Measurements from ENCODE around the gene ADIRF. TPM values are rescaled to one million over a fixed set of nuclear protein-coding genes. Genes with fewer than 3 reads are reported as not detected.

ADIRF gene
- total RNA-seq, 1 donor from 2014 or later: 21.9 TPM

DNA sequence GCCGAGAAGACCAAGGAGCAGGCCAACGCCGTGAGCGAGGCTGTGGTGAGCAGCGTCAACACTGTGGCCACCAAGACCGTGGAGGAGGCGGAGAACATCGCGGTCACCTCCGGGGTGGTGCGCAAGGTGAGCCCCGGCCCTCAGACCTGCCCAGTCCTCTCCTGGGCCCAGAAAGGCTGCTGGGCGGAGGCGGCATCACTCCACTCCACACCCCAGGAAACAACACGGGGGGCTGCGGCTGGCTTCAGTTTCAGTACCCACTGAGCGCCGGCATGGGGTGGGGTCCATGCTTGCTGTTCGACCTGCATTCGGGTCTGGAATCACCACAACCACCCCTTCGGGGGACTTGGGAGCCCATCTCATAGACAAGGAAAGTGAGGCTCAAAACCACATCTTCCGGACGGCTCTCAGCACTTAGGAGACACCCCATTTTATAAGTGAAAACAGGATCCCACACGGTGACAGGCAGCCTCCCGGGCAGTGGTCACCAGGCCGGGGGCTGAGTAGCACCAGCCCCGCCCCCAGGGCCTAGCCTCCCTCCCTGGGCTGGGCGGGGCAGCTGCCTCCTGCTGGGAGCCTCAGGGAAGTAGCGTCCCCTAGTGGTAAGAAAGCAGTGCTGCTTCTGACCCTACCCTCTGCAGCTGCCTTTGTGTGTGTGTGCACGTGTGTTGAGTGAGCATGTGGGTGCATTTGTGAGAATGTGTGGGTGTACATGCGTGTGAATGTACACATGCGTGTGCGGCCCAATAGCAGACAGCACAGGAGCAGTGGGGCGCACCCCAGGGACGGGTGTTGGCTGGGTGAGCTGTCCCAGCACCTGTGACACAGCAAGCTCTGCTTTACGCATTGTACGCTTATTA lies 8.0 kb upstream of the ADIRF start:
- DNase-seq (ENCODE audit: low spot score): peak; percentile 79

DNA sequence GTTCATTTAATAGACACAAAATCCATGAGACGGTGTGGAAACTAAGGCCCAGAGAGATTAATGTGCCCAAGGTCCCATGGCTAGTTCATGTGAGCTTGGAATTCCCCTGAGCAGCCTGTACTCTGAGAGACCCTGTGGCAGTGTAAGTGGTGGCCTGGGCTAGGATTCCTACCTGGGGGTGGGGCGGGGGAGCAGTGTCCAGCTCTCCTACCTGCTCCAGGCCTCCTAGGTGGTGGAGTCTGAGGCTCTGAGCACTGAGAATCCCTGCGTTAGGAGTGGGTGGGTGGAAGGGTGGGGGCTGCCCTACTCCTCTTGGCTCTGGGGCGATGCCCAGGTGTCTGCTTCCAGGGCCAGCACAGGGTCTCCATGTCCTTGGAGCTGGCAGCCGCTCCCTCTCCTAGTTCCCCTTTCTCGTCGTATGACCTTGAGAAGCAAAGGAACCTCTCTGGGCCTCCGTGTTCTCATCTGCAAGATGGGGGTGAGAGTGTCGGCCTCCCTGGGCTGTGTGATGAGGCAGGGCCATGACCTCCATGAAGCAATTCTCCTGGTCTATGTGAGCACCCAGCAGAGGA lies 7.3 kb upstream of the ADIRF start:
- no peak for DNase-seq (ENCODE audit: low spot score)

DNA sequence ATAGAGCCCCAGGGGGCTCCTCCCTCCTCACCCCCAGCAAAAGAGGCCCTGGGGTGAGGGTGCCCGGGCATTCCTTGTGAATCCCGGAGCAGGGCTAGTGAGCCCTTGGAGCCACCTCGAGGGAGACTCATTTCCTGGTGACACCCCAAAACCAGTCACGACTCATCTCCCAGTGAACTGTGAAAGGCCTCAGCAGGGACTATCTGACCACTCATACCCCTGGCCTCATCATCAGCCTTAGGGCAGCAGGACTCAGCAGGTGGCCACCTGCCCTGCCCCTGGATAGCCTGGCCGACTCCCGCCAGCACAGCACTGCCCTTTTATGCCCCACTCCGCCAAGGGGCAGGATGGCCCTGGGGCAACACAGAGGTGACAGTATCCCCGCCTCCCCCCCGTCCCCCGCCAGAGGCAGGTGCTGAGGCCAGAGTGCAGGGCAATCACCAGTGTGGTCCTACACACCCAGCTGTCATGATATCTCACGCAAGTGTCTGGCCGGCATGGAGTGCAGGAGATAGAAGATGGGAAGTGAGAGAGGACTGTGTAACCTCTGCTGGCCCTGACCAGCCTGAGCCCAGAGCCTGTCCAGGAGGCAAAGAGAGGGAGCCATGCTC lies 6.7 kb upstream of the ADIRF start:
- no peak for DNase-seq (ENCODE audit: low spot score)

DNA sequence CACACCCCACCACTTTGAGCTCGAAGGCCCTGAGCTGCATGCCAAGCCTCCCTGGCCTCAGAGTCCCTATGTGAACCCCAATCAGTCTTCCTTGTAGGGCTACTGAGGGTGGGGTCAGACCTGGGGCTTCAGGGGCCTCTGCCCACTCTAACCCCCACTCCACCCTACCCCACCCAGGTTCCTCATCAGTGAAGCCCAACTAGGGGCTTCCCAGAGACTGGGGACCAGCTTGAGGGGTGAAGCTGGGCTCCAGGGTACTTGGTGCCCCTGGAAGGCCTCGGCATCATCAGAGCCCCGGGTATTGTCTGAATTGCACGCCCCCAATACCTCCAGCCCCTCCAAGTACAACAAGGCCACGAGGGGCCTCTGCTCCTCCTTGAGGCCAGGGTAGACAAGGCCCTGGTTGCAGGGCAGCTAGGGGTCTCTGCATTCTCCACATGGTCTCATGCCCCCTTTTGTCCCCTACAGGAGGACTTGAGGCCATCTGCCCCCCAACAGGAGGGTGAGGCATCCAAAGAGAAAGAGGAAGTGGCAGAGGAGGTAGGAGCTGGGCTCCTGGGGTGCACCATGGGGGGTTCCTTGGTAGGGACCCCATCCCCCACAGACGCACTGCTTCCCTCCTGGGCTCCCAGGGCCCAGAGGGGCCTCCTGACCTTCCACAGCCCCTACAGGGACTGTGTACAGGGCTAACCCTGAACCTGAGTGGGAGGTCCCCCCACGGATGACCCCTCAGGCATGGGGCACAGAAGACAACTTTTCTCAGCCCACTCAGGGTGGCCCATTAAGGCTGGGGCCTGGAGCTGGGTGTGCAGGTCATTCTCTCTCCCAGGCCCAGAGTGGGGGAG lies 5.9 kb upstream of the ADIRF start:
- no peak for DNase-seq (ENCODE audit: low spot score)

DNA sequence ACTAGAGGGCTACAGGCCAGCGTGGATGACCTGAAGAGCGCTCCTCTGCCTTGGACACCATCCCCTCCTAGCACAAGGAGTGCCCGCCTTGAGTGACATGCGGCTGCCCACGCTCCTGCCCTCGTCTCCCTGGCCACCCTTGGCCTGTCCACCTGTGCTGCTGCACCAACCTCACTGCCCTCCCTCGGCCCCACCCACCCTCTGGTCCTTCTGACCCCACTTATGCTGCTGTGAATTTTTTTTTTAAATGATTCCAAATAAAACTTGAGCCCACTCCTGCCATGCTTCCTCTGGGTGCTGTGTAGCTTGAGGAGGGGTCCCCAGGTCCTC lies 5.3 kb upstream of the ADIRF start:
- DNase-seq (ENCODE audit: low spot score): no peak

DNA sequence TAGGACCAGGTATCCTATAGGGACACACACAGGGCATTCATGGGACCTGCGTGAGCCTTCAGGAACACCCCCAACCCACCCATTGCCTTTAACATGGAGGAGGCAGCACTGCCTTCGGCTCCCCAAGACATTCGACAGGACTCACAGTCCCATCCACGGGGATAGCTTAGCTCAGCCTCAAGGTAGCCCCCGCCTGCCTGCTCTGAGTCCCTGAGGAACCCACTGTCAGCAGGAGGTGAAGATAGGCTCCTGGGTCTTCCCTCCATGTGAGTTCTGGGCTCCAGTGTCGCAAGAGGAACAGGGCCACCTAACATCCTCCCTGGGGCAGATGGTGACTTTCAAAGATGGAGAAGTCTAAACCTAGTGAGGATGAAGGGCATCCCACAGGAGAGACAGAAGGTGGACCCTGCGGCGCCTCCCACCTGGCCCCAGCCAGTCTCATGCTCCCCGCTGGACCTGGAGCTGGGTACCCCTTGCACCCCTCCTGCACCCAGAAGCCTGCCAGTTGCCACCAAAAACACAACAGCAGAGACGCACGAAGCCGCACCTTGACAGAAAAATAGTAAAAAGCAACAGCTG lies 4.9 kb upstream of the ADIRF start:
- no peak for DNase-seq (ENCODE audit: low spot score)

DNA sequence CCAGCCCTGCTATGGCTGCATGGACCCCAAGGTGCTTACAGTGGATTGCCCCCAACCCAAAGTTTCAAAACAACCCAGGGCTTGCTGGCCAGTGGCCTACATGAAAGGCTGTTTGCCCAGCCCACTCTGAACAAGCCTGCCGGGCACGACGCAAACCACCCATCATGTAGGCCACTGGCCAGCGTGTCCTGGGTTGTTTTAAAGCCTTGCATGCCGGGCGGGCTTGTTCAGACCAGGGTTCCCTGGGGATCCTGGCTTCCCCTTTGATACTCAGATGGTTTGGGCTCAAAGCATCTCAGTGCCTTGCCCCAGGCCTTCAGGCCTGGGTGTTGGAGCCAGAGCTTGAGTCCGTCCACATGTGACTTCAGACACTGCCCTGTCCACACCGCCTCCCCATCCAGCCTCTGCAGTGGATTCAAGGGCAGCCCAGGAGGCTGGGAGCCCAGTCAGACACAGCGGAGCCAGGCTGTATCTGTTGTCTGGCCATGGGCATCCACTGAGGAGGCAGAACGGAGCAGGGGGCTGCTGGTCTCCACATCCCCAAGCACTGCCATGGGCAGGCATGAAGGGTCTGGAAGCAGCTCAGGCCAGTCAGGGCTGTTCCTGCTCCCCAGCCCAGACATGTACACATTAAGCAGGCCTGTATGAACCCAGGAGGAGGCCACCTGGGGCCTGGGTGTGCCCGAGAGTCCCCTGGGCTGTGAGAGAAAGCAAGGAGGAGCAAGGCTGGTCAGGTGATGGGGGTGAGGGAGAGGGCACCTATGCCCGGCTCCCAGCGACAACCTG lies 4.0 kb upstream of the ADIRF start:
- DNase-seq (ENCODE audit: low spot score): no peak

DNA sequence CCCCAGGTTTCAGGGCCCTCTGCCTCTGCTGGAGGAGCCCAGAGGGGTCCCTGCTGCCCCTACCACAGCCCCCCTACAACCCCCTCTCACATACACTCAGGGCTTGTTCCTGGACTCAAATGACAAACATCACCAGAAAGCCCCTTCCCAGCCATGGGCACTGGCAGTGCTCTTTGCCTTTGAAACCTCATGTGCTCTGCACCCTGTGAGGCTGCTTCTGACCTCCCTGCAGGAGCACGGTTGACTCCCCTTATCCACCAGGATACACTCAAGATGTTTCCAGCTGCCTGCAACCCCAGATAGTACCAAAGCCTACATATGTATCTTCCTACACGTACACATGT lies 3.5 kb upstream of the ADIRF start:
- DNase-seq (ENCODE audit: low spot score): no peak

DNA sequence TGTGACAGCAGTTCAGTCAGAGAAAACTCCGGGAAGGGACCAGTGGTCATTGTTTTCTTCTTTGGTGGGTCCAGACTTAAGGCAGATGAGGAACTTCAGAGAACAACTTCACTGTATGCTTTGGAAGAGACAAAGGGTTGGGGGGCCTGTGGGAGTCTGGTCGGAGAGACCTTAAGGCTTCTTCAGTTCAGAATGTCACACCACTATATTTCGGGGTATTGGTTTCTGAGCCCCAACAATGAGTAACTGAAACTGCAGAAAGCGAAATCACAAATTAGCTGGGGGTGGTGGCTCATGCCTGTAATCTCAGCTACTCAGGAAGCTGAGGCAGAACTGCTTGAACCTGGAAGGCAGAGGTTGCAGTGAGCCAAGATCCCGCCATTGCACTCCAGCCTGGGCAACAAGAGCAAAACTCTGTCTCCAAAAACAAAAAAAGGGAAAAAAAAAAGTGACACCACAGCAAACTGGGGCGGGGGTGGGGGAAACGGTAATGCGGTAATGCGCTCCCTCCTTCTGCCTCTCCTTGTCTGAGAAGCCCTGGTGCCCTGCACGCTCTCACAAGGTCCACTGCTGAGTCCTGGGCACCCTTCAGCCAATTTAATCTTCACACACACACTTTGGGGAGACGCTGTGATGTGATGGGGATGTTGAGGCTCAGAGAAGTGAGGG lies 2.2 kb upstream of the ADIRF start:
- DNase-seq (ENCODE audit: low spot score): no peak

DNA sequence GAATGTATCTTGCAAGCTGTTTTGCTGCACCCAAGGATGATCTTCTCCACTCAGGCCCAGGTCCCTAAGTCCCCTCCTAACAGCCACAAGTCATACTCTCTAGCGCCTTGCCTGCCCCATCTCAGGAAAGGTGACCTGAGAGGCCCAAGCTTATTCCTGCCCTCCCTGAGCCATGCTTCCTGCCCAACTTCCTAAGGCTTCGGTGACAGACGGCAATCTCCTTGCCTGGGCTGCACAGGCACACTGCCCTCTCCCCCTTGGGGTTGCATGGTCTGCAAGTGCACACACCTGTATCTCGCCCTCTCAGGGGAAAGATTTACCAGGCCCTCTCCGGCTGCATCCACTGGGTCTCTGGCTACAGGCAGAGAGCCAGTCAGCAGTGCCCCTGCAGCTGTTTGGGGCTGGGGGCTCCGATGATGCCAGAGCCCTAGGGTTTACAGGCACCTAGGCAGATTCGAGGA lies 771 bp upstream of the ADIRF start:
- DNase-seq (ENCODE audit: low spot score): no peak

DNA sequence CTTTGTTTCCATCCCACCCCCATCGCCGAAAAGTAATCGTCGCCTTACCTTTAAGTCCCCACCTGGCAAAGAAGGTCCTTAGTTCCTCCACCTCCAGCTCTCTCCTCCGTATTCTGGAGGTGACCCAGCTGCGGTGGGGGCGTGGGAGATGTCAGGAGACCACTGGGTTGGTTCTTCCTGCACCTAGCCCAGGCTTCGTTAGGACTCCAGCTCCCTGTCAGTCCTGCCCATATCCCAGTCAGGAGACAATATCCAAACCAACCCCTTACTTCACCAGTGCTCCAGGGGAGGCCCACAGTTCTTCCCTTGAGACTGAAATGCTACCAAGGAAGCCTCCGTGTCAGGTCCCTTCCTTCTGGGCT lies 693 bp downstream of the ADIRF start:
- DNase-seq (ENCODE audit: low spot score): no peak

DNA sequence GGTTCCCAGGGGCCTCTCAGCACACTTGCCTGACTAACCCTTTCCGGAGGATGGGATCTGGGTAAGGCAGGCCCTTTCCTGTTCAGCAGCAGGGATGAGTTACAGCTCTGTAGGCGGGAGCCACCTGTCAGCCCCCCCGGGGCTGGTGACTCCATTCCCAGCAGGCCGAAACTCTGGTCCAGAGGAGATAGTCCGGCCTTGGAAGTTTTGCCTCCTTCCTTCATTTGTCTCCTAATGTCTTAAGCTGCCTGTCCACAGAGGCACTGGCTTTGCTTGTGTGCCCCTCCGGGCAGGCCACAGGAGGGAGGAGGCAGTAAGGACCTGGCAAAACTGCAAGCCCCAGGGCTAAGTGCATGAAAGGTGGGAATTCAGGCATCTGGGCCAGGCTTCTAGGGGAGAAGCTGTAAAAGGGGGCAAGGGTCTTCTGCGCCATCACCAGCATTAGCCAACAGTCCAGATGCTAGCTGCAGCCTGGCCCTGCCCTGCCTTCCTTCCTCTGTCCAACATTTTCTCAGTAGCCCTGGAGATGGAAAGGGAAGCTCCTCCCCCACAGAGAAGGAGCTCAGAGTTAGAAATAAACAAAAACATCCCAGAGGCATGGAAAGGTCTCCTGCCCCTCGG lies 1.2 kb downstream of the ADIRF start:
- DNase-seq (ENCODE audit: low spot score): no peak

DNA sequence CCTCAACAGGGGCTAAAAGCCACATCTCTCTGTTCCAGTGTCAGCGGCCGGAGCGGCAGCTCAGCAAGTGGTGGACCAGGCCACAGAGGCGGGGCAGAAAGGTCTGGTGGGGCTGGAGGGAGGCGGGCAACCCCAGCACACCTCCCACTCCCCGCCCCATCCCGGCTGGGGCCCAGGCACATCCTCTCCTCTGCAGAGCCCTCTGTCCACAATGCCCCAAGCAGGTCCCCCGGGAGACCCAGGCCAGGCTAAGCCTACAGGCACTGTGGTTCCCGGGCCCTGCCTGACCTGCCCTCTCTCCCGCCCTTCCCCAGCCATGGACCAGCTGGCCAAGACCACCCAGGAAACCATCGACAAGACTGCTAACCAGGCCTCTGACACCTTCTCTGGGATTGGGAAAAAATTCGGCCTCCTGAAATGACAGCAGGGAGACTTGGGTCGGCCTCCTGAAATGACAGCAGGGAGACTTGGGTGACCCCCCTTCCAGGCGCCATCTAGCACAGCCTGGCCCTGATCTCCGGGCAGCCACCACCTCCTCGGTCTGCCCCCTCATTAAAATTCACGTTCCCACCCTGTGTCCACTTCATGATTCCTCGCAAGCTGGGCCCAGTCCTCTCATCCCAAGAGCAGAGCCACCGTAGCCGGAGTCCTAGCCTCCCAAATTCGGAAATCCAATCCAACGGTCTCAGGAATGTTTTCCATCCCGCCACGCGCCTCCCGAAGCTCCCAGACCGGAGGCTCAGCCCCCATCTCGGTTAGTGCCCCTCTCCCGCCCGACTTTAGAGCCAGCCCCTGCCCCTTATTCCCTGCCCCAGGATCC lies 2.1 kb downstream of the ADIRF start:
- DNase-seq (ENCODE audit: low spot score): peak; percentile 78

DNA sequence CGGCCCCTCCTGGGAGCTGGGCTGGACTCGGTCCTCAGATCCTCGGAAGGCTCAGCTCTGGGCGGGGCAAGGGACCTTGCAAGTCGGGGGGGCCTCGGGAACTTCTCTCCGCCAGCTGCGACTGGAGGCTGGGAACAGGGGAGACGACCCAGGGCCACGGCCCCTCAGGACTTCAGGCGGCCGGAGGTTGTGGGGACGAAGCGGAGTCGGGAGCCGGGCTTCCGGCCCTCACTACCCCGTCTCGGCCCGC lies 2.6 kb downstream of the ADIRF start:
- no peak for DNase-seq (ENCODE audit: low spot score)

DNA sequence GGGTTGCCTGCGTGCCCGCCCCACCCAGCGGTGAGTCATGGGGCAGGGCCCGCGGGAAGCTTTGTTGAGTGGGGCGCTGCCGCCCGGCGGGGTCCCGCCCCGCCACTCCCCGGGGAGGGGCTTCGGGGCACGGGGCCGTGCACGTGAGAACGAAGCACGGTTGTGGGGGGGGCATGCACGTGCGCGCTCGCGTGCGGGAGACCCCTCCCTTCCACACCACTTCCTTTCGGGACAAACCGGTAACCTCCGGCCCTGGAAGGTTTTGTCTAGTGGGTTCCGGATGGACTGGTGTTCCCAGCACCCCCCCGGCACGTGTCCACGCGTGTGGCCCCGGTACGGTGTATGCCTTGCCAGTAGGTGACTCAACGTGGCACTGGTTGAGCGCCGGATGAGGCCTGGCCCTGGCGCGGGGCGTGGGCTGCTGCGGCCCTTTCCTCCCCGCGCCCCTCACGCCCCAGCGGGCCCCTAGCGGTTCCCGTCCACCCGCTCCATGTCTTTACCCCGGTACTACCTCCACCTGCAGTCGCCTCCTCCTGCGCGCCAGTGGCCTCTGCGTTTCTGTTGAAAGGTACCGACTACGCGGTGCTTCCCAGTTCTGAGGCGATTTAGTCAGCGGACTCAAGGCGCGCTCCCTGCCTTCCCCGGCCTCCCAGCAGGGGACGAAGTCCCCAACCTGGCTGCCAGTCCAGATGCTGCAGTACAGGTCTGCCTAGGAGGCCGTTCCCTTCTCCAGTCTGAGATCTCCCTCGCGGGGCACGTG lies 3.1 kb downstream of the ADIRF start:
- DNase-seq (ENCODE audit: low spot score): peak; percentile 90

DNA sequence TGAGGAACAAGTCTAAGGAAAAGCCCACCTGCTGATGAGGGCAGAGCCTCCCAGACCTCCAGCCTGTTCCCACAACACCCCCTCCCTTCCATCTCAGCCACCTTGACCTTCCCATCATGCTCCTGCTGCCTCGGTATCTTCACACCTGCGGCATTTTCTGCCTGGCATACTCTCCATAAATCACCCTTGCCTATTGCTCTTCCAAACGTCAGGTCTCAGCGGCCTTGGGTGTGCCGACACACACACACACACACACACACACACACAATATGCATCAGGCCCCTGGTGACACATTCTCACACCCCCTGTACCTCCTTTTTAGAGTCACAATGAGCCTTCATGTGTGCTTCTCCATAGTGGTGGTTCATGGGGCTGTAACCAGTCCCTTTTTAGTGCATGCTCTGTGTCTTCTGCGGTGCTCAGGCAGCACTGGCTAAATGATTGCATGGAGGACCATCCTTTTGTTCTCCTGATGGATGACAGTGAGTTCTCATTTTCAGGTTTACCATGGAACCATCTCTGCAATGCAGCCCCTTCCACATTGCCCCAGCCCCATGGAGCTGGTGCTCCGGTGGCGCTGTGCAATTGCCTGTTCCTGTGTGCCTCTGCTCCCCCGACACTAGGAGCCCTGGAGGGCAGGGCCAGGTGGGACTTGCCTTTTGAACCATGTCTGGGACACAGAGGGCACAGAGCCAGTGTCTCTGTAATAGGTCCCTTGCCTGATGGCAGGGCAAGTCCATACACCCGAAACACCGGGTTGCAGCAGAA lies 4.5 kb downstream of the ADIRF start:
- no peak for DNase-seq (ENCODE audit: low spot score)

DNA sequence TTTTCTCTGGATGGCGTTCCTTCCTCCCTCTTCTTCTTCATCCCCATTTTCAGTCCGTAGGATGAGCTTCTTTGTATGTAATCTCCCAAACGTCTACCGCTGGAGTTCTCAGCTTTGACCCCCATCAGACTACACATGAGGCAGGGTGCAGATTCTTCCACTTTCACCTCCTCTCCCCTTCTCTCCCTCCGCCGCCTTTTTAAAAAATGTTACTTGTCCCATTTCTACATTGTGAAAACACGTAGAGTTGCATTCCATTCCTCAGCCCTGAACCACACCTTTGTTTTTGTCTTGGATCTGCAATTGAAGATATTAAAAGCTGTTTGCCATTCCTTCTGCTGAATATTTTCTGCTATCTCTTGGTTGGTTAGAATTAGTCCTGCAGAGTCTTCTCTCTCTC lies 6.2 kb downstream of the ADIRF start:
- no peak for DNase-seq (ENCODE audit: low spot score)

All from umbilical cord (tissue), 2 donors.